ENCODE results near the gene DYNLRB1.
"Not testable (repeated sequence)": the region's sequence is repeated elsewhere in the genome, so short reads cannot be mapped to it uniquely, and the experiment has no call there.

The DYNLRB1 gene

DNA sequence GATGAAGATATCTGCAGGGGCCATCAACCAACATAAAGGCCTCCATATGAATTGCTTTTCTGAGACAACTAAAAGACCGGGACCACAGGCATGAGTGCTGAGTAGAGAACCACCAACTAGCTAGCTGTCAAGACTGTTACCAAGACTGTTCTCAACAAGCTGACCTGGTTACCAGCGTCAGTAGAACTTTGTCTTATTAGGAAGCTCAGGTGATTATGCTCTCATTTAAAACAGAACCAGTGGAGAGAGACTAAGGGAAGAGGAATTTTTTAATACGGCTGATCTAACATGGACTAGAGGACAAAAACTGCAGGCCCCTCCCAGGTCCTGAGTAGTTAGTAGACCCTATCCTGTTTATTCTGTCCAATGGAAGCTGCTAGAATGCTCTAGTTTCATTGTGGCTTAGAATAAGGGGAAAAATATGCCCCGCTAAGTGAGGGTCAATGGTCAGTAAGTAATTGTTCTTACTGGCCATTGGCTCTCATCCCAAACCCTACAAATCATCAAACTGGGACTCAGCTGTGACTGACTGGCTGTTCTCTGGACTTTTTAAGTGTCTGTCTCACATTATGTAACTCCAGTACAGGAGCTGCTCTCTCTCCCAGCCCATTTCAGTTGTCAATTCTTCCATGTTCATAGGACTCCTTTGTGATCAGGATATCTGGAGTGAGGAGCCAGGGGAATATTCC is 3.8 kb upstream of the DYNLRB1 start:
- no peak for DNase-seq

DNA sequence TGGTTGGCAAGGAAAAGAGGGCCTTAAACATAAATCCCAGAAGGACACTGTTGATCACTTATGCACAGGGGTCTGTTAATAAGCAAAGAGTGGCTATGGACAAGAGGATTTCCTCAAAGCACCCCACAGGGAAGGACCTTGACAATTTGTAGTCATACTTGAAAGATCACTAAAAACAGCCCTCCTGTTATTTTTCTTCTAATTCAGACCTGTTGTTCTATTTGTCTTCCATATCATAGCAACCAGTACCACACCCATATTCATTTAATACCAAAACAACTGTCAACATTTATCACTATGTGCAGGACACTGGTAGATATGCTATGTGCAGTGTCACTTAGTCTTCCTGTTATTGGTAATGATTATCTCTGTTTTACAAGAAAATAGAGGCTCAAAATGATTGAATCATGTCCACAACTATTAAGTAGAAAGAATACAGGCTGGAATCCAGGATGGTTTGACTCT is 3.2 kb upstream of the DYNLRB1 start:
- DNase-seq: no peak

- not testable (repeated sequence) for DNase-seq
Observed at GRCh38 chr20:34514034-34514433, 2.2 kb upstream of the DYNLRB1 start.

DNA sequence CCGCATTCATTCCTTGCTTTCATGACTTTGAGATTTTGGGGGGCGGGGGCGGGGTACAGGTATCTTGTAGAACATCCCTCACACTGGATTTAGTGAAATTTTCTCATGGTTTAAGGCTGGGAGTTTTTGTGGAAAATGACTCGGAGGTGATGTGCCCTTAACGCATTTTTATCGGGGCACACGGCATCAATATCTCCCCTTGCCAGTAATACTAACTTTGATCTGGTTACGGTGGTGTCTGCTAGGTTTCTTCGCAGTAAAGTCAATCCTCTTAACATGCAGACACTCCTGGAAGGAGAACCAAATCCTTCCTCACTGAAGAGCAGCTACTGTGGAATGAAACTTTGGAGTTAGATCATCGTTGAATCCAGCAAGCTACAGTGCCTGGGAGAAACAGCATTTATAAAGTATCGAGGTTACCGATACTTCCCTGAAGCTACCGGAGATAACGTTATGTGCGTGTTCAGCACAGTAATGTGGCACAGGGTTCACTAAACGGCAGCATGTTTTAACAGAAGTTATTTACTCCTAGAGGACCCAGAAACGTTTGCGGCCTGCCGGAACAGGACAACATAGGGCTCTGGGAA is 1.2 kb upstream of the DYNLRB1 start:
- no peak for DNase-seq

DNA sequence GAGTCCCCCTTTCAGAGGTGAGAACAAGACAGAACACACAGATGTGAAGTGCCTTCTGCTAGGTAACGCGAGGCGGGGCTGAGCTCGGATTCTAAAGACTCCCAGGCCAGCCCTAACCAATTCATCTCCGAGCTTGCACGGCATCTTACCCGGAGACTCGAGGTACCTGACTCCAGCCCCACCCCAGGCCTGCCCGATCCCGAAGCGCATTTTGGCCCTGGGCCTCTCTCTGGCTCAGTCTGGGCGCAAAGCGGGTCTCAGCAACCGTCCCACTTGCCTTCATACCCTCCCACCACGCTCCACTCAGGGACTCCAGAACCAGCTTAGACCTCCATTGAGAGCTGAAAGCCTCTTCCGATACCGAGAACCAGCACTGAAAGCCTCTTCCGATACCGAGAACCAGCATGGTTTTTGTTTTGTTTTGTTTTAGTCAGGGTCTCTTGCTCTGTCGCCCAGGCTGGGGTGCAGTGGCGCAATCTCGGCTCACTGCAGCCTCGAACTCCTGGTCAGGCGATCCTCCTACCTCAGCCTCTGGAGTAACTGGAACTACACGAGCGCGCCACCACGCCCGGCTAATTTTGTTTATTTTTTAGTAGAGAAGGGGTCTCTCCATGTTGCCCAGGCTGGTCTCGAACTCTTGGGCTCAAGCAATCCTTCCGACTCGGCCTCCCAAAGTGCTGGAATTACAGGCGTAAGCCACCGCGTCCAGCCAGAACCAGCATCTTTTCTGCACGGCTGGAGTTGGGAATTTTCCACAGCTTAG is 557 bp upstream of the DYNLRB1 start:
- DNase-seq: peak; percentile 46

GRCh38 chr20:34517114-34517505 is 888 bp downstream of the DYNLRB1 start:
- DNase-seq: no peak

GRCh38 chr20:34518863-34519262 is 2.6 kb downstream of the DYNLRB1 start:
- DNase-seq: not testable (repeated sequence)

- DNase-seq: not testable (repeated sequence)
Observed at GRCh38 chr20:34519841-34520240, 3.6 kb downstream of the DYNLRB1 start.

- no peak for DNase-seq
Observed at GRCh38 chr20:34522969-34523871, 7.0 kb downstream of the DYNLRB1 start.

- no peak for DNase-seq
Observed at GRCh38 chr20:34524426-34524825, 8.2 kb downstream of the DYNLRB1 start.

GRCh38 chr20:34525342-34525708 is 9.1 kb downstream of the DYNLRB1 start:
- DNase-seq: no peak

- DNase-seq: no peak
Observed at GRCh38 chr20:34525709-34526416, 9.6 kb downstream of the DYNLRB1 start.

GRCh38 chr20:34526466-34526865 is 10.2 kb downstream of the DYNLRB1 start:
- DNase-seq: no peak

GRCh38 chr20:34527016-34527415 is 10.8 kb downstream of the DYNLRB1 start:
- no peak for DNase-seq

GRCh38 chr20:34528921-34529297 is 12.7 kb downstream of the DYNLRB1 start:
- DNase-seq: no peak

- no peak for DNase-seq
Observed at GRCh38 chr20:34529742-34530141, 13.5 kb downstream of the DYNLRB1 start.

- no peak for DNase-seq
Observed at GRCh38 chr20:34530342-34530741, 14.1 kb downstream of the DYNLRB1 start.

GRCh38 chr20:34531608-34532265 is 15.5 kb downstream of the DYNLRB1 start:
- no peak for DNase-seq

- DNase-seq: no peak
Observed at GRCh38 chr20:34532320-34532719, 16.1 kb downstream of the DYNLRB1 start.

- no peak for DNase-seq
Observed at GRCh38 chr20:34532756-34533155, 16.5 kb downstream of the DYNLRB1 start.

DNA sequence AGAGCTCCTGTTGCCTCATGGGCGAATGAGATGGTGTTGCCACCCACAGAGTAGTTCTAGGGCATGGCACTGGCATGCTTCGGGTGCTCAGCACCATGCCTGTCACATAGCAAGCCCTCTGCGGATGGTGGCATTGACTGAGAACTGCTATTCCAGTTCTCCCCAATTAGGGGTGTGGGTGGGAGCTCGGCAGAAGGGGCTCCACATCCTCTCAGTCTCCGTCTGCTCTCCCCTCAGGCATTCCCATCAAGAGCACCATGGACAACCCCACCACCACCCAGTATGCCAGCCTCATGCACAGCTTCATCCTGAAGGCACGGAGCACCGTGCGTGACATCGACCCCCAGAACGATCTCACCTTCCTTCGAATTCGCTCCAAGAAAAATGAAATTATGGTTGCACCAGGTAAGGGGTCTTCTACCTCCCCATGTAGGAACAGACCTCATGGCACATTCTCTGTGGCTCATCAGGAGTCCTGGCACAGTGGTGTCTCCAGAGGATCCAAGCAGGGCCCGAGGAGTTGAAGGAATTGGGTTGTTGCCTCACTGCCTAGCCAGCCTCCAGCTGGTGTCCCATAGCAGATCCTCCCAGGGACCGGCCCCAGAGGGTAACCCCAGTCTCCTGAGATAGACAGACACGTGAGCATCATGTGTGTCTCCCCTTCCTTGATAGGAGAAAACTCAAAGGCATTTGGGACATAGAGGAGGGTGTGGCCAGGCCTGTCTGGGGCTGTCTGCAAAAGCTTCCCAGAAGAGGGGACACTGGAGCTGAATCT is 18.4 kb downstream of the DYNLRB1 start:
- DNase-seq: no peak

Data from KG1 (cell line).